ENCODE data around the gene LIX1L. TPM values are rescaled to one million over a fixed set of nuclear protein-coding genes. Genes with fewer than 3 reads are reported as not detected.

The LIX1L gene
- total and polyA plus RNA-seq, 2 of the 13 experiments (the other 11 are each of a cell fraction or from before 2014, with no cell fraction given) = 8.1 to 24.9 TPM

- CTCF ChIA-PET (ENCODE audit: low intra/inter-chr PET ratio, low total read pairs) = no interaction called here
- no peak for FAIRE-seq
- intact Hi-C loops (cut with micrococcal nuclease; ENCODE audit: unreplicated experiment) = no loop called here
Measured at GRCh38 chr1:145967288-145967687, 9.5 kb upstream of the LIX1L start.

More at GRCh38 chr1:145967288-145967687, 9.5 kb upstream of the LIX1L start:
- 95% methylated on average over 2 of the region's 2 CpGs for WGBS (ENCODE audit: low lambda C conversion rate)
- Histone ChIP-seq H3K9me3 (ENCODE audit: low read length) (no peaks in the 10 kb centered on the region), H3K36me3 (replicated peaks in 1 of 2; ENCODE audit: control insufficient read depth in 1 of 2, insufficient read depth in 2 of 2, low read length in 2 of 2) (no peaks in the 10 kb centered on the region), H2AFZ (ENCODE audit: low read length) (no peak overlapping the region), H4K20me1 (ENCODE audit: insufficient read depth, low read length) (no peaks in the 10 kb centered on the region), H3K4me1 (ENCODE audit: insufficient read depth, low read length) (peaks cover 26% of the 10 kb centered on the region), H3K9ac (ENCODE audit: insufficient read depth, low read depth, low read length) (no peak overlapping the region), H3K4me2 (ENCODE audit: low read depth, low read length) (no peak overlapping the region), H3K4me3 (replicated peaks in 1 of 3; ENCODE audit: insufficient read depth in 1 of 3, low read depth in 2 of 3, low read length in 3 of 3) (no peak overlapping the region), H3K27me3 (ENCODE audit: control insufficient read depth in 1 of 2, insufficient read depth in 2 of 2, low read length in 2 of 2) (peaks cover 0 to 6% of the 10 kb centered on the region in 2 experiments; a peak in 1 of 5 replicates), H3K27ac (ENCODE audit: extremely low read length, insufficient read depth, low read length) (no peak overlapping the region), H3K79me2 (ENCODE audit: insufficient read depth, low read length) (no peaks in the 10 kb centered on the region)
- ATAC-seq (no peak), DNase-seq (ENCODE audit: low spot score) (no peak)
- TF ChIP-seq ELK4 (CRISPR knock-in tag; IDR thresholded peaks at IDR 0.05; ENCODE audit: borderline replicate concordance) (no peak), ZNF484 (CRISPR knock-in tag; IDR thresholded peaks at IDR 0.05; ENCODE audit: borderline replicate concordance, low read depth) (no peak), ZBTB49 (CRISPR knock-in tag; IDR thresholded peaks at IDR 0.05; ENCODE audit: borderline replicate concordance) (no peak), AFF4 (CRISPR knock-in tag; IDR thresholded peaks at IDR 0.05) (no peak), JUN (CRISPR knock-in tag; IDR thresholded peaks at IDR 0.05) (no peak)
- BruUV-seq (replicated peaks) = no TSS peak
- POLR2A ChIA-PET = no interaction called here
- in situ Hi-C loops (cut with HindIII; ENCODE audit: extremely low pct_ligation_motif_present, low pct_unique_long_range_greater_than_20kb) = no loop called here

Measured in HepG2 (cell line).